ENCODE results near the gene CHCHD5.
"Not testable (repeated sequence)": the region's sequence is repeated elsewhere in the genome, so short reads cannot be mapped to it uniquely, and the experiment has no call there.

The CHCHD5 gene

GRCh38 chr2:112588611-112589045 lies 4.2 kb downstream of the CHCHD5 start:
- DNase-seq, result no peak

GRCh38 chr2:112591413-112591812 lies 7.0 kb downstream of the CHCHD5 start:
- DNase-seq, result no peak

- DNase-seq, result no peak
These were observed 9.3 kb downstream of the CHCHD5 start for GRCh38 chr2:112593736-112594135.

GRCh38 chr2:112597537-112598322 lies 13.3 kb downstream of the CHCHD5 start:
- DNase-seq, result no peak

GRCh38 chr2:112600634-112601033 lies 16.2 kb downstream of the CHCHD5 start:
- DNase-seq, result no peak

- DNase-seq, result no peak
These were observed 17.3 kb downstream of the CHCHD5 start for GRCh38 chr2:112601754-112602153.

GRCh38 chr2:112602917-112603316 lies 18.5 kb downstream of the CHCHD5 start:
- DNase-seq, result no peak

GRCh38 chr2:112603731-112604130 lies 19.3 kb downstream of the CHCHD5 start:
- no peak for DNase-seq

- no peak for DNase-seq
These were observed 20.5 kb downstream of the CHCHD5 start for GRCh38 chr2:112604952-112605351.

GRCh38 chr2:112605926-112606325 lies 21.5 kb downstream of the CHCHD5 start:
- no peak for DNase-seq

GRCh38 chr2:112606547-112606946 lies 22.1 kb downstream of the CHCHD5 start:
- DNase-seq, result no peak

GRCh38 chr2:112607680-112608438 lies 23.4 kb downstream of the CHCHD5 start:
- DNase-seq, result no peak

GRCh38 chr2:112609320-112609719 lies 24.9 kb downstream of the CHCHD5 start:
- DNase-seq, result not testable (repeated sequence)

- not testable (repeated sequence) for DNase-seq
These were observed 27.9 kb downstream of the CHCHD5 start for GRCh38 chr2:112612283-112612682.

GRCh38 chr2:112614201-112614840 lies 29.9 kb downstream of the CHCHD5 start:
- no peak for DNase-seq

GRCh38 chr2:112615051-112615450 lies 30.6 kb downstream of the CHCHD5 start:
- DNase-seq, result no peak

- DNase-seq, result not testable (repeated sequence)
These were observed 31.4 kb downstream of the CHCHD5 start for GRCh38 chr2:112615798-112616197.

- no peak for DNase-seq
These were observed 34.0 kb downstream of the CHCHD5 start for GRCh38 chr2:112618383-112618782.

- no peak for DNase-seq
These were observed 37.5 kb downstream of the CHCHD5 start for GRCh38 chr2:112621790-112622527.

- no peak for DNase-seq
These were observed 38.1 kb downstream of the CHCHD5 start for GRCh38 chr2:112622528-112622849.

- peak; percentile 68 for DNase-seq
These were observed 39.7 kb downstream of the CHCHD5 start for GRCh38 chr2:112623913-112624777.

- no peak for DNase-seq
These were observed 41.2 kb downstream of the CHCHD5 start for GRCh38 chr2:112625474-112626114.

All from CD4-positive, alpha-beta T cell treated with Interferon gamma for 1 hour (primary cell).